GM12801 (cell line): ENCODE measurements around the gene COIL.

Experiments used
- TF ChIP-seq, protein P1 (sequence below): IDR thresholded peaks from one replicate; pipeline ENCODE4 v1.5.1; 2011; ENCODE audit warnings: control low read depth; ENCODE audit not compliant: insufficient read length; ENCODE audit errors: extremely low read depth

Gene COIL

DNA sequence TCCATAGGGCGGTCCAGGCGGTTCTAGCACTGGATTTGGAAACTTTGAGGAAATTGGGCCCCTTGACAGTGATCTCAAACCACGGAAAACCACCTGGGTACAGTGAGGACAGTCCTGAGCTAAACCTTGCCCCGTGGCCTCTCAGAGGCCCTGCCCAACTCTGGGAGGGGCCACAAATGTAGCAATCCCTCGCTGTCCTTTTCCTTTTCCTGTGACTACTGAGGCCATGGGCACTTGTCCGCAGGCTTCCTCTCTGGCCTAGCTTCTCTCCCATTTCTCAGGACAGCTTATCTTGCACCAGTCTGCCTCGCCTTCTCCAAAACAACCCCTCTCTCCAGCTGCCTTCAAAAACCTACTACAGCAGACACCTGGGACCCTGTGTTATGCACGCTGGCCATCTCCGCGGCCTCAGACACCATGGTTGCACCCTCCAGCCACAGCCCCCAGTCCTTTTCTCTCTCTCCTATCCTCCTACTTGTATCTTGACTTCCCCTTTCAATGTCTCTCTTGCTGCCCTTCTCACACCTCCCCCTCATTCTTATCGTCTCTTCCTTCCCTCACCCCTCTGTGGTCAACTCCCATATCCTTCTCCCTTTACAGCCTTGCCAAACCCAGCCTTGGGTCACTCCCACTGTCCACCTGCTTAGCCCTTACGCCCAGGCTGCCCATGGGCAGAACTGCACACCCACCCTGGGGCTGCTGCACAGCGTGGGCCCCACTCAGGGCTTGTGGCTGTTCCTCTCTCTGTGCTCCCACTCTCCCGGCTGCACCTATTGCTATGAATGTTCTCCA lies 24.7 kb upstream of the COIL start:
- TF ChIP-seq, protein P1, sequence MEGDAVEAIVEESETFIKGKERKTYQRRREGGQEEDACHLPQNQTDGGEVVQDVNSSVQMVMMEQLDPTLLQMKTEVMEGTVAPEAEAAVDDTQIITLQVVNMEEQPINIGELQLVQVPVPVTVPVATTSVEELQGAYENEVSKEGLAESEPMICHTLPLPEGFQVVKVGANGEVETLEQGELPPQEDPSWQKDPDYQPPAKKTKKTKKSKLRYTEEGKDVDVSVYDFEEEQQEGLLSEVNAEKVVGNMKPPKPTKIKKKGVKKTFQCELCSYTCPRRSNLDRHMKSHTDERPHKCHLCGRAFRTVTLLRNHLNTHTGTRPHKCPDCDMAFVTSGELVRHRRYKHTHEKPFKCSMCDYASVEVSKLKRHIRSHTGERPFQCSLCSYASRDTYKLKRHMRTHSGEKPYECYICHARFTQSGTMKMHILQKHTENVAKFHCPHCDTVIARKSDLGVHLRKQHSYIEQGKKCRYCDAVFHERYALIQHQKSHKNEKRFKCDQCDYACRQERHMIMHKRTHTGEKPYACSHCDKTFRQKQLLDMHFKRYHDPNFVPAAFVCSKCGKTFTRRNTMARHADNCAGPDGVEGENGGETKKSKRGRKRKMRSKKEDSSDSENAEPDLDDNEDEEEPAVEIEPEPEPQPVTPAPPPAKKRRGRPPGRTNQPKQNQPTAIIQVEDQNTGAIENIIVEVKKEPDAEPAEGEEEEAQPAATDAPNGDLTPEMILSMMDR = no peak

DNA sequence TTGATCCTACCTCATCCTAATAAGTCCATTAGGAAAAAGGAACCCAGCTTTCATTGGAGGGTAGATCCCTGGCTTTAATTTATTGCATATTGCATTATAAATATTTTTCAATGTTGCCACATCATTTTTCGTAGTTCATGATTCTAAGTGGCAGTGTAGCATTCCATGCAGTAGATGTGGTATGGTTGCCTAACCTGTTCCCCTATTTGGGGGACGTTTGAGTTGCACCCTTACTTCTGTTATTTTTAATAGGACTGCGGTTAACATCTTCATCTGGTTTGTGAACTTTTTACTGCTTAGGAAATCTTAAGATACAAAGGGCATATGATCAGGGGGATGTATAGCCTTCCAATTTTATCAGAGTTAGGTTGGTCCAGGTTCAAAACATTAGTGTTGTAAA lies 22.5 kb upstream of the COIL start:
- TF ChIP-seq, protein P1 = no peak

DNA sequence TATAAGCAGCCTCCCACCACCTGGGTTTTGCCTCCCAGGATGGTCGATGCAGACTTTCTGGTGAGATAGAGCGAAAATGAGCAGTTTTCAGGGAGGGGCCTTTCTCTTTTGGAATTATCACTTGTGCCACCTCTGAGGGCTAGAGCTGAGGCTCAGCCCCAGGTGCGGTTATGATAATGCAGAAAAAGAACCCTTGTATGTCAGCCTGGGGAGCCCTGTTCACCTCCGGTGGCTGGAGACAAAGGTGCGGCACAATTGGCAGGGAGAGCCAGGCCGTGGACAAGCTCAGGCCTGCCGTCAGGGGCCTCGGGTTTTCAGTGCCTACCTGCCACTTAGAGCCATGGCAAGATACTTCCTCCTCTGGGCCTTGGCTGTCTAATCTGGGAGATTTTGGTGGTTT lies 21.5 kb upstream of the COIL start:
- TF ChIP-seq, protein P1 = no peak

DNA sequence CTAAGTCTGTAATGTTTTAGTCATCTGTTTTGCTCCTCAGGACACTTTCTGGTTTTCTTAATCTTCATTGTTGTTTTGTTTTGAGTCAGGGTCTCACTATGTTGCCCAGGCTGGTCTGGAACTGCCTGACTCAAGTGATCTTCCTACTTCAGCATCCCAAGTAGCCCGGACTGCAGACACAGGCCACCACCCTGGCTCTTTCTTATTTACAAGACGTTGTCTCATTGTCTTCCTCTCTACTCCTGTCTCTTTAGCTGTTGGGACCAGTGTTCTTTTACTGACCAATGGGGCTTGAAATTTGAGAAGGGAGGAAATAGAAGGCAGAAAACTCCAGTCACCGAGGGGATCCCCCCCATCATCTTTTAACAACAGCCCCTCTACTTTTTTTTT lies 18.2 kb upstream of the COIL start:
- TF ChIP-seq, protein P1 = no peak

DNA sequence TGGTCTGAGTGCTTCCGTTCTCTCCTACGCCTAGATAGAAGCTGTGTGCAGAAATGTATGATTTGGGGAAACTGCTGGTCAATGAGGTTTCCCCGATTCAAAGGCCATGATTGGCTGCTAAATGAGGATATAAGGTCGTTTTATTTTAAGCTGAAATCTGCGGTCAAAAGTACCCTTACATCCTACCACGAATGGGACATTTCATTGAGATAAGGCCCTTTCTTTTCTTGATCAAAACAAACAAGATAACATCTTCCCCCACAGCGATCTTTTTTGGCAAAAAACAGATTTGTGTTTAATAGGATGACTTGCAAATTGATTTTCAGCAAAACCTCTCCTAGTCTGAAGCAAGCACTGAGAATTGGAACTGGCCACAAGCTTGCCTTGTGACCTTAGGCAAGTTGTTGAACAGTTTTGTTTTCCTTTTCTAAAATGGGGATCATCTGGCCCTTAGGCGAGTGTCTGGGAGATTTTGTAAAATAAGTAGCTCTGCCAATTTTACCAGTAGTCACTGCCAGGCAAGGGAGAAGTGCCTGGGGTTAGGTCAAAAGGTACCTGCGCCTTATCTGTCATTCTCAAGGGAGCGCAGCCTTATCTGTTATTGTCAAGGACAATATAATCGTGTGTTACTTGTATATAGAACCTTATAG lies 17.7 kb upstream of the COIL start:
- TF ChIP-seq, protein P1 = no peak

DNA sequence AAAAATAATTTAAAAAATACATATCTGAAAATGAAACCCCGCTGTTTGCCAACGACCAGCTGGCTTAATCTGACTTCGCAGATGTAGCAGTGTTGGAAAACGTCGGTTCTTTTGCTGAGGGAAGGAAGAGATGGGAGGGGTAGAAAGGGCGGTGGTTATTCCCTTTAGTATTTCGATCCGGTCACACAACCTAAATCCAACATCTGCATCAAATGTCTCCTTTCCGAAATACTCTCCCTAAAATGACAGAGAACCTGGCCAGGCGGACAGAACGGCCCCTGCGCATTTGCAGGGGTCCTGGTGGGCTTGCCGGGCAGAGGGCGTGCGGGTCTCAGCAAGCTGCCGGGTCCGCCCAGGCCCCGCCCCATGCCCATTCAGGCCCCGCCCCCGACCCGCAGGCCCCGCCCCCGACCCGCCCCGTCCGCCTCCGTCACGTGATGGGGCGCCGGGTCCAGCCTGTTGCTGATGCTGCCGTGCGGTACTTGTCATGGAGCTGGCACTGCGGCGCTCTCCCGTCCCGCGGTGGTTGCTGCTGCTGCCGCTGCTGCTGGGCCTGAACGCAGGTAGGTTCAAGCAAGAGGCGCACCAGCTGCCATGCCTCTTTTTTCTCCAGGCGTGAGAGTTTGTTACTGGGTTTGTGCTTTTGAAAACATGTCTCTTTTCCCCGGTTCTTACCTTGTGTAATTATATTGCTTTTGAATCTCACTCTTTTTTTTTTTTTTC lies 17.0 kb upstream of the COIL start, which contains the start of gene SCPEP1:
Gene SCPEP1, plus strand, starts transcription at position 459 of the 723 bp plus-strand sequence. Its CDS starts 29 bp downstream, at position 488.
- TF ChIP-seq, protein P1 = no peak

DNA sequence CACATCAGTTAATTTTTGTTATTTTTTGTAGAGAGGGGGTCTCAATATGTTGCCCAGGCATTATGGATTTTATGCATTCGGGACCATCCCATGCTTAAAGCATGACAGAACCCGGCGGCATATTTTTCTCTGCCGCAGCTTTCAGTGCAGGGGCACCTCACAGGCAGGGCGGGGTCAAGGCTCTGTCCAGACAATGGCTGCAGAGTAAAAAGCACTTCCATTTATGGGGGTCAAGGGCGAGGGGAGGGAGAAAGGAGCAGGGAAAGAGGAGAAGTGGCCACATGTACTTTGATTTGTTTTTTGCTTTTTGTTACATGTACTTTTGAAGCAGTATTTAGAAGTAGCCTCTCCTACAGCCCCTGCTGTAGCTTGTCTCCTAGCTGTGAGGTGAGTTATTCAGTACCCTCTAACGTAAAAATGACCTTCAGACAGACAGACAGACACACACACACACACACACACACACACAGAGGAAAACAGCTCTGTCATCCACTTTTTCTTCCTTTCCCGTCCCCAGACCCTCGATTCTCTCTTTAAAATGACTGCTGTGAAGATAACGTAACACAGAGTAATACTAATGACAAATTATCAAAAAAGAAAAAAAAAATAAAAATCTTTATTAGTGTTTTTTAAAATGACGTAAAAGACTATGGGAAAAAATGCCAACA lies 16.2 kb upstream of the COIL start:
- TF ChIP-seq, protein P1 = no peak
